Measurements from ENCODE around the gene LYST. TPM values are rescaled to one million over a fixed set of nuclear protein-coding genes. Genes with fewer than 3 reads are reported as not detected.

Gene LYST
- total and polyA plus RNA-seq, 4 donors = 4.1 to 63.3 (median 26.8) TPM

DNA sequence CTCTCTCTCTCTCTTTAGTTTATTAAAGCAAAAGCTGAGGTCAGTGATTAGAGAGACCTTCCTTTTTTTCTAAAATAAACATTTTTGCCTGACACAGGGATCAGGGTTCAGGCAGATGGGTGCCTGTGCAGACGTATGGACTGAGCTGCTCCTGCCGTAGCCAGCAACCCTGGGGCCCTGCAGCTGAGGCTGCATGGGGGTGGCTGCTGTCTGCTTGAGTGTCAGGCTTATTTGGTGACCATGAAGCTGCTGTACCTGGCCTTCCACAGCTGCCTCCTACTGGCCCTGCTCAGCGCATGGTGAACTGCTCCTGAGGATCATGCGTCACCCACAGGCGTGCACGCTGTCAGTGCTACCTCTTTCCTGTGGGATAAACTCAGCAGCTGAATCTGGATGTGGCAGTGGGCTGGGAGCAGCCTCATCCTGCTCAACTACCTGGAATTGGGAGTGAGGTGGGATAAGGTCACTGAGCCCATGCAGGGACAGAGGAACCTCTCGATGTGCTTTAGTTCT is 252.2 kb downstream of the LYST start:
- Histone ChIP-seq H3K4me3 (ENCODE audit: low read length in 2 of 2) (no peak overlapping the region), H3K27me3 (ENCODE audit: control insufficient read depth in 1 of 2, insufficient read depth in 2 of 2, low read length in 1 of 2) (no peaks in the 10 kb centered on the region), H3K4me1 (ENCODE audit: control insufficient read depth in 1 of 2, insufficient read depth in 2 of 2, low read length in 2 of 2) (no peaks in the 10 kb centered on the region), H3K9me3 (ENCODE audit: control insufficient read depth, low read length) (no peaks in the 10 kb centered on the region), H3K36me3 (ENCODE audit: control insufficient read depth in 1 of 2, insufficient read depth in 2 of 2, low read length in 1 of 2) (no peaks in the 10 kb centered on the region), H3K27ac (ENCODE audit: low read depth in 1 of 2, low read length in 2 of 2) (no peak overlapping the region)
- intact Hi-C loops (cut with DNase I) = no loop called here
- ATAC-seq (ENCODE audit: low FRiP score) (peak; percentile 46), DNase-seq (no peak)
- 59 to 75% methylated on average over 7 of the region's 7 CpGs for WGBS, 2 donors

DNA sequence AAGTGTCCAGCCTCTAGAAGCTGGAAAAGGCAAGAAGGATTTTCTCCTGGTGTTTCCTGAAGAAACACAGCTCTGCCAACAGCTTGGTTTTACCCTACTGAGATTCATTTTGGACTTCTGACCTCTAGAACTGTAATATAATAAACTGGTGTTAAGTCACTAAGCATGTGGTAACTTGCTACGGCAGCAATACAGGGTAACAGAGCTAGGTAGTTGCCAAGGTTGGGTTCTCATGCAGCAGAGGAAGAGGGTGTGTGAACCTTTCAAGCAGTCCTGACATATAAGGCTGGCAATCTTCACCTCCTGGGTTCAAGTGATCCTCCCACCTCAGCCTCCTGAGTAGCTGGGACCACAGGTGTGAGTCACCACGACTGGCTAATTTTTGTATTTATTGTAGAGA is 253.1 kb downstream of the LYST start:
- Histone ChIP-seq H3K4me1 (ENCODE audit: control insufficient read depth in 1 of 2, insufficient read depth in 2 of 2, low read length in 2 of 2) (no peaks in the 10 kb centered on the region), H3K27me3 (ENCODE audit: control insufficient read depth in 1 of 2, insufficient read depth in 2 of 2, low read length in 1 of 2) (no peaks in the 10 kb centered on the region), H3K36me3 (ENCODE audit: control insufficient read depth in 1 of 2, insufficient read depth in 2 of 2, low read length in 1 of 2) (no peaks in the 10 kb centered on the region), H3K27ac (ENCODE audit: low read depth in 1 of 2, low read length in 2 of 2) (no peak overlapping the region), H3K4me3 (ENCODE audit: low read length in 2 of 2) (no peak overlapping the region), H3K9me3 (ENCODE audit: control insufficient read depth, low read length) (no peaks in the 10 kb centered on the region)
- ATAC-seq (ENCODE audit: low FRiP score) = no peak
- DNase-seq = no peak
- intact Hi-C loops (cut with DNase I) = no loop called here
- WGBS, 2 donors = 72 to 81% methylated on average over 2 of the region's 2 CpGs

DNA sequence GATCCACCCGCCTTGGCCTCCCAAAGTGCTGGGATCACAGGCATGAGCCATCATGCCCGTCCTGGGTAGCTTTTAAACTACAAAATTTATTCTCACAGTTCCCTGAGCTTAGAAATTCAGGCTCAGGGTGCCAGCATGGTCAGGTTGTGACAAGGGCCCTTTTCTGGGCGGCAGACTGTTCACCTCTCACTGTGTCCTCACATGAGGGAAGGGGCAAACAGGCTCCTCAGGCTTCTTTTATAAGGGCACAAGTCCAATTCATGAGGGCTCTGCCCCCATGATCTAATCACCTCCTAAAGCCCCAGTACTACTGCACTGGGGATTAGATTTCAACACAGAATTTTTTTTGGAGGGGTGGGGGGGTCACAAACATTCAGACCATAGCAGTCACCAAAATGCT is 253.9 kb downstream of the LYST start:
- Histone ChIP-seq H3K9me3 (ENCODE audit: control insufficient read depth, low read length) (no peaks in the 10 kb centered on the region), H3K27ac (ENCODE audit: low read depth in 1 of 2, low read length in 2 of 2) (no peak overlapping the region), H3K36me3 (ENCODE audit: control insufficient read depth in 1 of 2, insufficient read depth in 2 of 2, low read length in 1 of 2) (no peaks in the 10 kb centered on the region), H3K4me3 (ENCODE audit: low read length in 2 of 2) (no peak overlapping the region), H3K27me3 (ENCODE audit: control insufficient read depth in 1 of 2, insufficient read depth in 2 of 2, low read length in 1 of 2) (no peaks in the 10 kb centered on the region), H3K4me1 (ENCODE audit: control insufficient read depth in 1 of 2, insufficient read depth in 2 of 2, low read length in 2 of 2) (no peaks in the 10 kb centered on the region)
- no peak for DNase-seq
- WGBS, 2 donors = 72 to 92% methylated on average over 3 of the region's 3 CpGs
- ATAC-seq (ENCODE audit: low FRiP score) = no peak
- intact Hi-C loops (cut with DNase I) = no loop called here

Small RNAs within 50 kb of the gene (microRNA-seq; reads per million reads assigned to microRNA genes)
- gene MIR1537 = 2.4 to 3.0 reads per million in 2 donors

Other genes starting within 250 kb of the LYST start
- gene GNG4, start 217.1 kb downstream of the LYST start, total RNA-seq = under 1 TPM; 0.55 to 0.69 TPM
- gene GNG4, start 217.1 kb downstream of the LYST start, polyA plus RNA-seq = 1 to 10 TPM in 1 of 2 donors, under 1 TPM in 1; 0.23 to 4.4 TPM
- gene NID1, start 198.2 kb upstream of the LYST start, total RNA-seq = 10 to 100 TPM; 63.3 to 69.5 TPM
- 10 to 100 TPM; 11.0 to 57.5 TPM for gene NID1, start 198.2 kb upstream of the LYST start, polyA plus RNA-seq